K562 (cell line): ENCODE results near the gene CLCN1. TPM values are rescaled to one million over a fixed set of nuclear protein-coding genes. Genes with fewer than 3 reads are reported as not detected.

Experiments
- MLX ChIP-seq, 2 experiments: fragments of 450-650 bp in 1 of 2; sonication (generic) in 1 of 2; formaldehyde crosslinking; conservative IDR thresholded peaks; 2 replicates each; pipeline versions ENCODE4 v1.4.0 to v1.8.1; 2020 to 2022; ENCODE audit warnings: mild to moderate bottlenecking in 1 of 2, missing genetic modification reagents in 1 of 2
- NR2F6 ChIP-seq: fragments of 450-650 bp; formaldehyde crosslinking; IDR thresholded peaks from 2 replicates; pipeline ENCODE4 v1.4.0; 2020; ENCODE audit warnings: mild to moderate bottlenecking
- PHB2 ChIP-seq: fragments of 450-650 bp; IDR thresholded peaks from 2 replicates; pipeline ENCODE4 v1.6.1; 2017; ENCODE audit warnings: low read depth
- PHF20 ChIP-seq: fragments of 450-650 bp; IDR thresholded peaks from 2 replicates; pipeline ENCODE4 v1.6.1; 2018; ENCODE audit not compliant: partially characterized antibody
- RBFOX2 ChIP-seq: fragments of 200-400 bp; formaldehyde crosslinking; IDR thresholded peaks from 2 replicates; pipeline ENCODE4 v1.6.1; 2017; ENCODE audit warnings: low read depth, mild to moderate bottlenecking, low read length, moderate library complexity
- RNF219 ChIP-seq: fragments of 250-450 bp; sonication (Bioruptor Pico); IDR thresholded peaks from 2 replicates; pipeline ENCODE4 v1.5.0; 2022; ENCODE audit warnings: mild to moderate bottlenecking
- SRSF3 ChIP-seq: fragments of 200-400 bp; formaldehyde crosslinking; IDR thresholded peaks from 2 replicates; pipeline ENCODE4 v1.6.1; 2016; ENCODE audit warnings: mild to moderate bottlenecking, low read length, moderate library complexity; ENCODE audit not compliant: insufficient read depth
- ZBTB7A ChIP-seq: IDR thresholded peaks from 2 replicates; pipeline ENCODE4 v1.6.1; 2011; ENCODE audit warnings: low read depth, mild to moderate bottlenecking, low read length, moderate library complexity, borderline replicate concordance; ENCODE audit not compliant: control insufficient read depth
- ZNF197 ChIP-seq: fragments of 200-800 bp; sonication (Bioruptor generic); IDR thresholded peaks from 2 replicates; pipeline ENCODE4 v1.6.1; 2016; ENCODE audit warnings: low read depth, missing genetic modification characterization, missing compliant biosample characterization
- ZNF395 ChIP-seq: fragments of 200-800 bp; sonication (Bioruptor generic); IDR thresholded peaks from 2 replicates; pipeline ENCODE4 v1.6.1; 2017; ENCODE audit warnings: missing genetic modification characterization, missing compliant biosample characterization
- ZNF764 ChIP-seq: fragments of 250-450 bp; sonication (Bioruptor Pico); IDR thresholded peaks from 2 replicates; pipeline ENCODE4 v1.4.0; 2020; ENCODE audit warnings: low read depth, mild to moderate bottlenecking, moderate library complexity
- polyA plus RNA-seq, 8 experiments: library from polyadenylated mRNA; depleted of rRNA in 4 of 8; stranded (reverse) in 5 of 8; unstranded in 3 of 8; fragments of >200 nt; fragmentation: Nextera tagmentation in 2 of 8; fragmentation: Illumina TruSeq in 1 of 8; extraction: Ambion mirVana in 2 of 8; extraction: Trizol in 1 of 8; gene quantifications; 2 replicates each; pipeline versions ENCODE4 v1.2.1 to v1.2.3, GENCODE V29; 2011 to 2014; ENCODE audit warnings: inconsistent platforms in 1 of 8, missing spikeins in 1 of 8
- total RNA-seq, 7 experiments: library from RNA; depleted of rRNA in 6 of 7; stranded (reverse); fragments of >200 nt in 6 of 7; fragmentation: Illumina TruSeq in 2 of 7; extraction: Trizol in 2 of 7; gene quantifications; 2 replicates each; pipeline versions ENCODE4 v1.2.1 to v1.2.3, GENCODE V29; 2011 to 2021; ENCODE audit warnings: low replicate concordance in 1 of 7

The CLCN1 gene
- total and polyA plus RNA-seq, 9 of the 15 experiments (the other 6 are each of a cell fraction or from before 2014, with no cell fraction given): 0.01 to 0.11 (median 0.04) TPM; not detected in 4

GRCh38 chr7:143287935-143288826 is 27.7 kb upstream of the CLCN1 start, which contains the start of gene CASP2 (continued):
- TF ChIP-seq ZBTB7A (peak; percentile 93), PHF20 (peak; percentile 77), ZNF764 (CRISPR knock-in tag) (0 out of 2 replicates have a peak, but pooled peaks have one; percentile 34), NR2F6 (CRISPR knock-in tag) (0 out of 2 replicates have a peak, but pooled peaks have one; percentile 44), ZNF395 (no peak; the same call in 1 of the 2 replicates), MLX (CRISPR knock-in tag; conservative IDR thresholded peaks at IDR 0.05) (peak in 1 of 2 experiments; percentile 45; a peak in 1 of 4 replicates), PHB2 (no peak), ZNF197 (CRISPR knock-in tag) (no peak; the same call in 1 of the 2 replicates), SRSF3 (0 out of 2 replicates have a peak, but pooled peaks have one; percentile 87), RNF219 (no peak), RBFOX2 (peak; percentile 99)
